Erythroblast (primary cell): ENCODE results near the gene SAFB.

ENCODE experiments used
- GATA1 ChIP-seq: IDR thresholded peaks from 2 replicates; pipeline ENCODE4 v1.6.1; 2011; ENCODE audit warnings: low read depth, mild to moderate bottlenecking, control low read depth, low read length, moderate library complexity
- POLR2A ChIP-seq: IDR thresholded peaks from 2 replicates; pipeline ENCODE4 v1.6.1; 2011; ENCODE audit warnings: mild to moderate bottlenecking, low read length

DNA sequence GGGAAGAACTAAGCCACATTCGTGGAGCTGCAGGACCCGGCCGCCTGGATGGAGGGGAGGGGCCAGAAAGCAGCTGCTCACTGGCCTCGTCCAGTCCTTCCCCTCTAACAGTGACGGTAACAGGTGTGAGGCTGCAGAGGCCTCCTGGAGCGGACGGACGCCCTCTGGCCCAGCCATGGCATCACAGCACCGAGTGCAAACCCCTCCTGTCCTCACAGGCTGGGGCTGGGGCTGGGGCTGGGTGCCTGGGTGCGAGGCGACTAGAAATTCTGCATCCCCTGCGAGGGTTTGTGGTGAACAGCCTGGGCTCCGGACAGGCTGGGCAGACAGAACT lies 53.9 kb downstream of the SAFB start:
- TF ChIP-seq POLR2A (no peak), GATA1 (no peak)
